NT2/D1 (cell line): Measurements from ENCODE around the gene PSME1.

ENCODE experiments used
- SUZ12 ChIP-seq: IDR thresholded peaks from 2 replicates; pipeline ENCODE4 v1.6.1; 2011; ENCODE audit not compliant: insufficient read length, insufficient read depth; ENCODE audit errors: extremely low read depth
- YY1 ChIP-seq: IDR thresholded peaks from 2 replicates; pipeline ENCODE4 v1.6.1; 2011; ENCODE audit not compliant: insufficient read length, insufficient read depth
- ZNF274 ChIP-seq: IDR thresholded peaks from 2 replicates; pipeline ENCODE4 v1.6.1; 2011; ENCODE audit warnings: mild to moderate bottlenecking, low read depth, low read length

- TF ChIP-seq YY1 (no peak), SUZ12 (no peak), ZNF274 (no peak)
These were observed 22.6 kb upstream of the PSME1 start for GRCh38 chr14:24113379-24113800.
